Sigmoid colon (tissue), 4 donors: Measurements from ENCODE around the gene FLCN.

Source experiments
- EP300 ChIP-seq, 4 donors: sonication (generic); formaldehyde crosslinking; IDR thresholded peaks; one replicate each; pipeline ENCODE4 v1.6.1; 2017; ENCODE audit warnings: antibody characterized with exemption in 4 of 4
- POLR2A ChIP-seq, 2 donors: fragments of 450-650 bp; IDR thresholded peaks; one replicate each; pipeline ENCODE4 v1.6.1; 2016; ENCODE audit warnings: antibody characterized with exemption in 2 of 2, mild to moderate bottlenecking in 2 of 2, moderate library complexity in 2 of 2
- POLR2AphosphoS5 ChIP-seq, 4 donors: sonication (generic); formaldehyde crosslinking; IDR thresholded peaks; one replicate each; pipeline ENCODE4 v1.6.1; 2017; ENCODE audit warnings: antibody characterized with exemption in 4 of 4
- TF ChIP-seq, protein P1 (sequence below), 4 experiments: fragments of 450-650 bp in 3 of 4; fragments of 200-600 bp in 1 of 4; IDR thresholded peaks; one replicate each; pipeline ENCODE4 v1.5.1; 2016 to 2019; ENCODE audit warnings: antibody characterized with exemption in 4 of 4, mild to moderate bottlenecking in 3 of 4, moderate library complexity in 2 of 4

DNA sequence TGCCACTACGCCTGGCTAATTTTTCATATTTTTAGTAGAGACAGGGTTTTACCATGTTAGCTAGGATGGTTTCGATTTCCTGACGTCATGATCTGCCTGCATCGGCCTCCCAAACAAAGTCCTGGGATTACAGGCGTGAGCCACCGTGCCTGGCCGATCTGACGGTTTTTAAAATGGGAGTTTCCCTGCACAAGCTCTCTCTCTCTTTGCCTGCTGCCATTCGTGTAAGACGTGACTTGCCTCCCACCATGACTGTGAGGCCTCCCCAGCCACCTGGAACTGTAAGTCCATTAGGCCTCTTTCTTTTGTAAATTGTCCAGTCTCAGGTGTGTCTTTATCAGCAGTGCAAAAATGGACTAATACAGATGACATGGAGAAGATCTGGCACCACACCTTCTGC is 4.7 kb upstream of the FLCN start:
- TF ChIP-seq, protein P1, sequence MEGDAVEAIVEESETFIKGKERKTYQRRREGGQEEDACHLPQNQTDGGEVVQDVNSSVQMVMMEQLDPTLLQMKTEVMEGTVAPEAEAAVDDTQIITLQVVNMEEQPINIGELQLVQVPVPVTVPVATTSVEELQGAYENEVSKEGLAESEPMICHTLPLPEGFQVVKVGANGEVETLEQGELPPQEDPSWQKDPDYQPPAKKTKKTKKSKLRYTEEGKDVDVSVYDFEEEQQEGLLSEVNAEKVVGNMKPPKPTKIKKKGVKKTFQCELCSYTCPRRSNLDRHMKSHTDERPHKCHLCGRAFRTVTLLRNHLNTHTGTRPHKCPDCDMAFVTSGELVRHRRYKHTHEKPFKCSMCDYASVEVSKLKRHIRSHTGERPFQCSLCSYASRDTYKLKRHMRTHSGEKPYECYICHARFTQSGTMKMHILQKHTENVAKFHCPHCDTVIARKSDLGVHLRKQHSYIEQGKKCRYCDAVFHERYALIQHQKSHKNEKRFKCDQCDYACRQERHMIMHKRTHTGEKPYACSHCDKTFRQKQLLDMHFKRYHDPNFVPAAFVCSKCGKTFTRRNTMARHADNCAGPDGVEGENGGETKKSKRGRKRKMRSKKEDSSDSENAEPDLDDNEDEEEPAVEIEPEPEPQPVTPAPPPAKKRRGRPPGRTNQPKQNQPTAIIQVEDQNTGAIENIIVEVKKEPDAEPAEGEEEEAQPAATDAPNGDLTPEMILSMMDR (IDR thresholded peaks at IDR 0.05) = no peak
- no peak for TF ChIP-seq EP300 (IDR thresholded peaks at IDR 0.05)
- no peak for TF ChIP-seq POLR2A (IDR thresholded peaks at IDR 0.05)
- no peak for TF ChIP-seq POLR2AphosphoS5 (IDR thresholded peaks at IDR 0.05)
